Myocyte (in vitro differentiated cells): ENCODE data around the gene GFI1. TPM values are rescaled to one million over a fixed set of nuclear protein-coding genes. Genes with fewer than 3 reads are reported as not detected.

Source experiments
- total RNA-seq: library from RNA; depleted of rRNA; stranded (reverse); fragments of >200 nt; gene quantifications from 2 replicates; pipeline ENCODE4 v1.2.3, GENCODE V29; 2014

GFI1 gene
- total RNA-seq, 1 donor from 2014 or later: 0.29 TPM

Other genes with a start within 250 kb of the GFI1 start
- gene GLMN, start 187.9 kb downstream of the GFI1 start, total RNA-seq: 13.0 and 14.5 TPM in 2 replicates
- gene RPAP2, start 187.9 kb downstream of the GFI1 start, total RNA-seq: 15.2 and 16.4 TPM in 2 replicates